Activated CD8-positive, alpha-beta memory T cell treated with anti-CD3 and anti-CD28 coated beads for 1 hour (primary cell): ENCODE measurements around the gene PCDHGB3.
A peak's percentile ranks its signal among the peaks of the same experiment; 100 is the strongest.
"Not testable (repeated sequence)": the region's sequence is repeated elsewhere in the genome, so short reads cannot be mapped to it uniquely, and the experiment has no call there.

Experiments
- DNase-seq, 2 donors: peaks; one replicate each; pipeline ENCODE4 v3.0.0-alpha.2; 2020; ENCODE audit warnings: low read depth in 1 of 2; ENCODE audit errors: extremely low read depth in 1 of 2

PCDHGB3 gene

DNA sequence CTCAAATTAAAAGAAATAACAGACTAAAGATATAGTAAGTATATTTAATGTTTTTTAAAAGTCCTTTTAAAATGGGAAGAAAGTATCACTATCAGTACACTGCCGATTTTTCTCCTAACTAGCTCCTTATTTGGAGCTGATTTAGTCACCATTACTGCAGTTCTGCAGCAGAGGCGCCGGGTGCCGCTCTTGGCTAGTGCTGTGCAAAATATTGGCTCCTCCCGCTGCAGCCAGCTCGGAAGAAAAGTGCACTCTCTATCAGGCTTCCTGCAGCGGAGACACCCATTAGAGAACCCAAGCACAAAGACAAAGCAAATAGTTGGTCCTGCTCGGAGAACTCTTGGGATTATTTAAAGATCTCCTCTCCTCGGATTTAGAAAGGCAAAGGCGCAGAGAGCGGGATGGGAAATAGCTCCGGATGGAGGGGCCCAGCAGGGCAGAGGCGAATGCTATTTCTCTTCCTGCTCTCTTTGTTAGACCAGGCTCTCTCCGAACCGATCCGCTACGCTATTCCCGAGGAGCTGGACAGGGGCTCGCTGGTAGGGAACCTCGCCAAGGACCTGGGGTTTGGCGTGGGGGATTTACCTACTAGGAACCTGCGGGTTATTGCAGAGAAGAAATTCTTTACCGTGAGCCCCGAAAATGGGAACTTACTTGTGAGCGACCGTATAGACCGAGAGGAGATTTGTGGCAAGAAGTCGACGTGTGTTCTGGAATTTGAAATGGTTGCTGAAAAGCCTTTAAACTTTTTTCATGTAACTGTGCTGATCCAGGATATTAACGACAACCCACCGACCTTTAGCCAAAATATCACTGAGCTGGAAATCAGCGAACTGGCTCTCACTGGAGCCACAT, at the start of gene PCDHGB3:
Gene PCDHGB3, plus strand, starts transcription at position 249 of the 855 bp plus-strand sequence. Its CDS starts 153 bp downstream, at position 402.
- no peak for DNase-seq

DNA sequence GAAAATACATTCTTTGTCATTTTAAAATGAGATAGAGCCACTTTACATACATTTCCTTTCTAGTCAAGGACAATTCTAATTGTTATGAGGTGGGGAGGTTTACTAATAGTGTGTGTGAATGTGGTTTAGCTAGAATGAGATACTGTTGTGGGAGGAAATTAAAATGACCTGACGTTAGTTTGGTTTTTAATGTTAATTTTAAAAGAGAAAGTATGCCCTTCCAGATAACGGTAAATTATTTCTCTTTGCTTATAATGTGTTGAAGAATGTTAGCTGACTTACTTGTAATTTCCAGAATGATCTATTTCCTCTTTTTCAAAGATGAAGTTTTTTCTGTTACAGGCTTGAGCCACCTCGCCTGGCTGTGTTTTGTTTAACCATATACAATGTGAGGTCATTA, 47.8 kb upstream of the PCDHGB3 start:
- DNase-seq: no peak

DNA sequence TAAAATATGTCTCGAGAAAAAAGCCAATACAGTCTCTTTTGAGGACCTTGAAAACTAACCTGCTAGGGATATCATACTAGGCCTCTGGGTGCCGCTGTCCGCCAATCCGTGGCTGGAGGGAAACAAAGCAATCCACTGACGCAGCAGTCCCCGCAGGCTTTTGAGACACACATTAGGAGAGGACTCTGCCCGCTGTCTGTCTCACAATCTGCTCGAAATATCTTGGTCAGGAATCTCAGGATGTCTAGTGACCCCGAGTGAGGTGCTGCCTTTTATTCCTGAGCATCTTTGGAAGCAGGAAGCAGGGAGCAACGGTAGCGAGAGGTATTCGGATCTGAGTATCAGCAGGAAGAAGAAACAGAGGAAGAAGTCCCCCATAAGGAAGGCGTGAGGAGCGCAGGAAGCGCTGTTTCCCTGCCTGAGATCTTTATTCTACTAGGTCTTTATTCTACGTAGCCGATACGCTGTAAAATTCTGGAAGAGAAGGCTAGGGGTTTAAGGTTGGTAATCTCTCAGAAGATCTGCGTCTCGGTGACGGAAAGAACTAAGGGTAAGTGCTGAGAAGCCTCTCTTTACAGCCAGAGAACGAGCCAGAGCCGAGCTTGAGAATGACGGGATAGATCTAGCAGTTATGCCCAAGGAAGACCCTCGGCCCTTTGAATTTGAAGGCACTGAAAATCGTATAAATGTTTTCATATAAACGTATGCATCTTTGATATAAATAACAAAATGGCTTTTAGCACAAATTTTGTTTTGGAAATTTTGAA, 43.8 kb upstream of the PCDHGB3 start:
- peak; percentile 26 to 49 for DNase-seq

DNA sequence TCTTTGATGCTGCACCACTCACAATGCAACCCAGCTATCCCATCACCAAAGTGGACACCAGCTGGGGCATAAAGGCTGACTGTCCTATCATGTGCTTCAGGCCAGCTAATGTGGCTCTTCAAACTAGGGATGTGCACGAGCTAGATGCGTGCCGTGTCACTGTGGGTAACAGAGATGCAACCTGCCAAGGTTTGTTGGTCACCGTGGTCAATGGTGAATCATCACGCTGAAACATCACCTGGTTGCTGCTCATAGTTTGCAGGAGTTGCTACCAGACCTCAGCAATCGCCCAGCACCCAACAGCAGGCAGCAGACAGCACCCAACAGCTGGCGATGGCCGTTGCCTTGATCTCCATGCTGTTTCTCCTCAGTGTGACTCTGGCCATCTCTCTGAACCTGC, 41.8 kb upstream of the PCDHGB3 start:
- DNase-seq: no peak

DNA sequence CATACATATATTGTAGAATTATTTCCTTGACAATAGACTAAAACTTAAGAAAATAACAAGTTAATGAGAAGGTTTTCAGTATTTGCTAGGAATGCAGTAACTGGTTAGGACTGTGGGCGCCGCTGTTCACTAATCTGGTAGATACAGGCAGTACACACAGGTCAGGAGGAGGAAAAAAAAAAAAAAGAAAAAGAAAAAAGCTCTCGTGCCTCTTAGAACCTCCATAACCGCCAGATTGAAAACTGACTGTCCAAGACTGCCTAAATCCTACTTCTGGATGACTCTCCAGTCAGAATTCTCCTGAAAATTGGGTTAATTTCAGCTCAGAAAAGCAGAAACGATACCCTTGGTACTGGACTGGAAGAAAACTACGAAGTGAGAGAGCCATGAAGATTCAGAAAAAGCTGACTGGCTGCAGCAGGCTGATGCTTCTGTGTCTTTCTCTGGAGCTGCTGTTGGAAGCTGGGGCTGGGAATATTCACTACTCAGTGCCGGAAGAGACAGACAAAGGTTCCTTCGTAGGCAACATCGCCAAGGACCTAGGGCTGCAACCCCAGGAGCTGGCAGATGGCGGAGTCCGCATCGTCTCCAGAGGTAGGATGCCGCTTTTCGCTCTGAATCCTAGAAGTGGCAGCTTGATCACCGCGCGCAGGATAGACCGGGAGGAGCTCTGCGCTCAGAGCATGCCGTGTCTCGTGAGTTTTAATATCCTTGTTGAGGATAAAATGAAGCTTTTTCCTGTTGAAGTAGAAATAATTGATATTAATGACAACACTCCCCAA, 39.6 kb upstream of the PCDHGB3 start, which contains the start of gene PCDHGA1:
Gene PCDHGA1, plus strand, starts transcription at position 216 of the 782 bp plus-strand sequence.
- DNase-seq: no peak

DNA sequence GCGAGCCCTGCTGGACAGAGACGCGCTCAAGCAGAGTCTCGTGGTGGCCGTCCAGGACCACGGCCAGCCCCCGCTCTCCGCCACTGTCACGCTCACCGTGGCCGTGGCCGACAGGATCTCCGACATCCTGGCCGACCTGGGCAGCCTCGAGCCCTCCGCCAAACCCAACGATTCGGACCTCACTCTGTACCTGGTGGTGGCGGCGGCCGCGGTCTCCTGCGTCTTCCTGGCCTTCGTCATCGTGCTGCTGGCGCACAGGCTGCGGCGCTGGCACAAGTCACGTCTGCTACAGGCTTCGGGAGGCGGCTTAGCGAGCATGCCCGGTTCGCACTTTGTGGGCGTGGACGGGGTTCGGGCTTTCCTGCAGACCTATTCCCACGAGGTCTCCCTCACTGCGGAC, 37.5 kb upstream of the PCDHGB3 start:
- DNase-seq: not testable (repeated sequence)

DNA sequence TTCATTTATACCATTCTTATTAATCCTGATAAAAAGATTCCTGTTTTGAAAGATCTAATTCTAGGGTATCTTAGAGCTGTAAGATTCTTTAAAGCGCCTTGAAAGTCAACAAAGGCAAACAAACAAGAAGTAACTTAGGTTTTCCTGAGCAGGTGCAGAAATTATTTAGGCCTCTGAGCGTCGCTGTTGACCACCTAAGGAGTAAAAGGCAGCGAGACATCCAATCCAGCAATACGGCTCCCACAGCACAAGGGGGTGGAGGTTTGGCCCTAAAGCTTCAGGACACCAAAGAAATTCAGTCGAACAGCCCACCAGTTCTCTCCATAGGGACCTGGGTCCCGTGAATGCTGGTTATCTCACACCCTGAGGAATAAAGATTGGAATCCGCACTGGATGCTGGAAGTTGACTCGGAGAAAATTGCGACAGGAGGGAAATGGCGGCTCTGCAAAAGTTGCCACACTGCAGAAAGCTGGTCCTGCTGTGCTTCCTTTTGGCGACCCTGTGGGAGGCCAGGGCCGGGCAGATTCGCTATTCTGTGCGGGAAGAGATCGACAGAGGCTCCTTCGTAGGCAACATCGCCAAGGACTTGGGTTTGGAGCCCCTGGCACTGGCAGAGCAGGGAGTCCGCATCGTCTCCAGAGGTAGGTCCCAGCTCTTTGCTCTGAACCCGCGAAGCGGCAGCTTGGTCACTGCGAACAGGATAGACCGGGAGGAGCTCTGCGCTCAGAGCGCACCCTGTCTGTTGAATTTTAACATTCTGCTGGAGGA, 31.3 kb upstream of the PCDHGB3 start, which contains the start of gene PCDHGA2:
Gene PCDHGA2, plus strand, starts transcription at position 223 of the 769 bp plus-strand sequence.
- DNase-seq: no peak

DNA sequence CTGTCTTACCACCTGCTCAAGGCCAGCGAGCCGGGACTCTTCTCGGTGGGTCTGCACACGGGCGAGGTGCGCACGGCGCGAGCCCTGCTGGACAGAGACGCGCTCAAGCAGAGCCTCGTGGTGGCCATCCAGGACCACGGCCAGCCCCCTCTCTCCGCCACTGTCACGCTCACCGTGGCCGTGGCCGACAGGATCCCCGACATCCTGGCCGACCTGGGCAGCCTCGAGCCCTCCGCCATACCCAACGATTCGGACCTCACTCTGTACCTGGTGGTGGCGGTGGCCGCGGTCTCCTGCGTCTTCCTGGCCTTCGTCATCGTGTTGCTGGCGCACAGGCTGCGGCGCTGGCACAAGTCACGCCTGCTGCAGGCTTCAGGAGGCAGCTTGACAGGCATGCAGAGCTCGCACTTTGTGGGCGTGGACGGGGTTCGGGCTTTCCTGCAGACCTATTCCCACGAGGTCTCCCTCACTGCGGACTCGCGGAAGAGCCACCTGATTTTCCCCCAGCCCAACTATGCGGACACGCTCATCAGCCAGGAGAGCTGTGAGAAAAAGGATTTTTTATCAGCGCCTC, 29.2 kb upstream of the PCDHGB3 start:
- DNase-seq: not testable (repeated sequence)

DNA sequence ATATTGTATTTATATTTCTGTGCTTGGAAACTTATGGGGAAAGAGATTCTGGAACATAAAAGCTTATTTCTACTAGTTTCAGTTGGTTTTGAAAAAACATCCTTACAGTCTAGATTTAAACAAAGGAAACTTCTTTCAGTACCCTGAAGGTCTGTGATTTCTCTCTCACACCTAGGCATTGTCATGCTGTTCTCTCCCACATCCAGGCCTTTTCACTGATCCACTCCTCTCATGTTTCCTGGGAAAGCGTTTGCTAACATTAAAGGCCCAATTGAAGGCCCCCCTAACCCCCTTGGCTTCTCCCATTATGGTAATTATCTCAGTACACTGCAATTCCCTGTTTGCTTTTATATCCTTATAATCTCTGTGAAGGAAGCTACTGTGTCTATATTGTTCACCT, 27.3 kb upstream of the PCDHGB3 start:
- no peak for DNase-seq

DNA sequence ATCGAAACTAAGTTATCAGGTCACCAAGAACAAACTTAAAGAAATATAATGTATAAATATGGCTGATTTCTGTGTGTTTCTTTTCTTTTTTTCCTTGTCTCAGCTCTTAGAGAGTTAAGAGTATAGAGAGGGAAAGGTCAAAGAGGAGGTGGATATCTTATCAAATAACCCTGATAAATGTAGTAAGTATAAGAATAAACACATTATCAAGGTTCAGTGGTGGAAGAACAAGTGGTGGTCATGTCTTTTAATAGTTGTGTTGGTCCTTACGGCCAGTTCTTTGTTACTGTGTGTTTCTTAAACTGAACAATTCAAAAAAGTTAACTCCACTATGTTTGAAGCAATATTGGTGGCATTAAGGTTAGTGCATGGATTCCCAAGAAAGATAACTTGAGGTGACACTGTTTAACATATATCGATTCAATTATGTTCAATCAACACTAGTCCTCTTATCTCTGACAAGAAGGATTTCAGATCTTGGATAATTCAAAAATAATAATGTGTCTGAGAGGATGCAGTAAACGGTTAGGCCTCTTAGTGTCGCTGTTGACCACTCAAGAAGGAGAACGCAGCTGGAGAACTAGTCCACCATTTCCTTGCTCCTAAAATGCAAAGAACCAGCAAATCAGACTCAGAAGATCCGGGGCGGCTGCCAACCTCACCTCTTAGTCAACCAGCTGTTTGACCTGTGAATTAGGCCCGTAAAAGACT, 26.6 kb upstream of the PCDHGB3 start, which contains the start of gene PCDHGA3:
Gene PCDHGA3, plus strand, starts transcription at position 588 of the 711 bp plus-strand sequence. CDS start 205 bp downstream, outside the sequence.
- no peak for DNase-seq

DNA sequence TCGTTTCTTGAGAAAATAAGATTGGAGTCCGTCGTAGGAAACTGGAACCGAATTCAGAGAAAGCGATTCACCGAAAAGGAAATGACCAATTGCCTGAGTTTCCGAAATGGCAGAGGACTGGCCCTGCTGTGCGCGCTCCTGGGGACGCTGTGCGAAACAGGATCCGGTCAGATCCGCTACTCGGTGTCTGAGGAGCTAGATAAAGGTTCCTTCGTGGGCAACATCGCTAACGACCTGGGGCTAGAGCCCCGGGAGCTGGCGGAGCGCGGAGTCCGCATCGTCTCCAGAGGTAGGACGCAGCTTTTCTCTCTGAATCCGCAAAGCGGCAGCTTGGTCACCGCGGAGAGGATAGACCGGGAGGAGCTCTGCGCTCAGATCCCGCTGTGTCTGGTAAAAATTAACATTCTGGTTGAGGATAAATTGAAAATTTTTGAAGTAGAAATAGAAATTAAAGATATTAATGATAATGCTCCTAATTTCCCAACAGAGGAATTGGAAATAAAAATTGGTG, 26.0 kb upstream of the PCDHGB3 start:
- no peak for DNase-seq

DNA sequence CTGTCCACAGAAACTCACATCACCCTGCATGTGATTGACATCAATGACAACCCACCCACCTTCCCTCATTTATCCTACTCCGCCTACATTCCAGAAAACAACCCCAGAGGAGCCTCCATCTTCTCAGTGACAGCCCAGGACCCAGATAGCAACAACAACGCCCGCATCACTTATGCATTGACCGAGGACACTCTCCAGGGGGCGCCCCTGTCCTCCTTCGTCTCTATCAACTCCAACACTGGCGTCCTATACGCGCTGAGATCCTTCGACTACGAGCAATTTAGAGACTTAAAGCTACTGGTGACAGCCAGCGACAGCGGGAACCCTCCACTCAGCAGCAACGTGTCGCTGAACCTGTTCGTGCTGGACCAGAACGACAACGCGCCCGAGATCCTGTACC, 24.7 kb upstream of the PCDHGB3 start:
- no peak for DNase-seq

DNA sequence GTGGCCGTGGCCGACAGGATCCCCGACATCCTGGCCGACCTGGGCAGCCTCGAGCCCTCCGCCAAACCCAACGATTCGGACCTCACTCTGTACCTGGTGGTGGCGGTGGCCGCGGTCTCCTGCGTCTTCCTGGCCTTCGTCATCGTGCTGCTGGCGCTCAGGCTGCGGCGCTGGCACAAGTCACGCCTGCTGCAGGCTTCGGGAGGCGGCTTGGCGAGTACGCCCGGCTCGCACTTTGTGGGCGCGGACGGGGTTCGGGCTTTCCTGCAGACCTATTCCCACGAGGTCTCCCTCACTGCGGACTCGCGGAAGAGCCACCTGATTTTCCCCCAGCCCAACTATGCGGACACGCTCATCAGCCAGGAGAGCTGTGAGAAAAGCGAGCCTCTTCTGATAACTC, 24.0 kb upstream of the PCDHGB3 start:
- not testable (repeated sequence) for DNase-seq

DNA sequence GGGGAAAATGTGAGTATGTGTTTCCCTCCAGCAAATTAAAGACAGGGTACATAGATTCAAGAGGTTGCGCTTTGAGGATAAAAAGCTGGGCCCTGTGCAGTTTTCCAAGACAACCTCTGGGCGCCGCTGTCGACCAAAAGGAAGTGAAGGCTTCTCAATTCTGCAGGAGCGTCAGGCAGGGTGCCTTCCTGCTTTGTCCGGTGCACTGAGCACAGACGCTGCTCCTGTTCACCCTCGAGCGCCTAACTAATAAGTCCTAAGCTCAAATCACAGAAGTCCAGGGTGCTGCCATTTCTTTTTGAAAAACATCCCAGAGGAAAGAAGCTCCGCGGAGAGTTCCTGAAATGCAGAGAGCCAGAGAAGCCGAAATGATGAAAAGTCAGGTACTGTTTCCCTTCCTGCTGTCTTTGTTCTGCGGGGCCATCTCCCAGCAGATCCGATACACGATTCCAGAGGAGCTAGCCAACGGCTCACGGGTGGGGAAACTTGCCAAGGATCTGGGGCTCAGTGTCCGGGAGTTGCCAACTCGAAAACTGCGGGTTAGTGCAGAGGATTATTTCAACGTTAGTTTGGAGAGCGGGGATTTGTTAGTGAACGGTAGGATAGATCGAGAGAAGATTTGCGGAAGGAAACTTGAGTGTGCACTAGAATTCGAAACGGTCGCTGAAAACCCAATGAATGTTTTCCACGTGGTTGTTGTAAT, 20.0 kb upstream of the PCDHGB3 start, which contains the start of gene PCDHGB1:
Gene PCDHGB1, plus strand, starts transcription at position 183 of the 703 bp plus-strand sequence. Its CDS starts 162 bp downstream, at position 345.
- DNase-seq: no peak

DNA sequence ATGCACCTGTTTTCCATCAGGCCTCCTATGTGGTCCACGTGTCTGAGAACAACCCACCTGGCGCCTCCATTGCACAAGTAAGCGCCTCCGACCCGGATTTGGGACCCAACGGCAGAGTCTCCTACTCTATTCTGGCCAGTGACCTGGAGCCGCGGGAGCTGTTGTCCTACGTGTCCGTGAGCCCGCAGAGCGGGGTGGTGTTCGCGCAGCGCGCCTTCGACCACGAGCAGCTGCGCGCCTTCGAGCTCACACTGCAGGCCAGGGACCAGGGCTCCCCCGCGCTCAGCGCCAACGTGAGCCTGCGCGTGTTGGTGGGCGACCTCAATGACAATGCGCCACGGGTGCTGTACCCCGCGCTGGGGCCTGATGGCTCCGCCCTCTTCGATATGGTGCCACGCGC, 18.5 kb upstream of the PCDHGB3 start:
- DNase-seq: no peak

DNA sequence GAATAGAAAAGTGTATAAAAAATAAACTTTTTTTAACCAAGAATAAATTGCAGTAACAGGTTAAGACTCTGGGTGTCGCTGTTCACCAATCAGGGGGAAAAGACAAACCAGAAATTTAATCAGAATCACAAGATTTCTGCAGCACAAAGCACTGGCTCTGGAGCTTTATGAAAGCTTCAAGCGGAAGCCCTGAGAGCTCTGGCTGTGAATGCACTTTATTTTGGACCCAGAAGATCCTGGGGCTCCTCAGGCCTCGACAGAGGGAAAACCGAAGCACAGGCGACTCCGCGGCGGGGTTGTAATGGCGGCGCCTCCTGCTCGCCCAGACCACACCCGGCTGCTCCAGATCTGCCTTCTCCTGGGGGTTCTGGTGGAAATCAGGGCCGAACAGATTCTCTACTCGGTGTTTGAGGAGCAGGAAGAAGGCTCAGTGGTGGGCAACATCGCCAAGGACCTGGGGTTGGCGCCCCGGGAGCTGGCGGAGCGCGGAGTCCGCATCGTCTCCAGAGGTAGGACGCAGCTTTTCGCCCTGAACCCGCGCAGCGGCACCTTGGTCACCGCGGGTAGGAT, 15.1 kb upstream of the PCDHGB3 start, which contains the start of gene PCDHGA4:
Gene PCDHGA4, plus strand, starts transcription at position 122 of the 570 bp plus-strand sequence. Its CDS starts 87 bp downstream, at position 209.
- DNase-seq: no peak

DNA sequence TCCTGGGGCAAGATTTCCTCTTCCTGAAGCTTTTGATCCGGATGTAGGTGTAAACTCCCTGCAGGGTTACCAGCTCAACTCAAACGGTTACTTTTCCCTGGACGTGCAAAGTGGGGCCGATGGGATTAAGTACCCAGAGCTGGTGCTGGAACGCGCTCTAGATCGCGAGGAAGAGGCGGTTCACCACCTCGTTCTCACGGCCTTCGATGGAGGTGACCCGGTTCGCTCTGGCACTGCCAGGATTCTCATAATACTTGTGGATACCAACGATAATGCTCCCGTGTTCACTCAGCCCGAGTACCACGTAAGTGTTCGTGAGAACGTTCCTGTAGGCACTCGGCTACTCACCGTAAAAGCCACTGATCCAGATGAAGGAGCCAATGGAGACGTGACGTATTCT, 14.4 kb upstream of the PCDHGB3 start:
- DNase-seq: no peak

DNA sequence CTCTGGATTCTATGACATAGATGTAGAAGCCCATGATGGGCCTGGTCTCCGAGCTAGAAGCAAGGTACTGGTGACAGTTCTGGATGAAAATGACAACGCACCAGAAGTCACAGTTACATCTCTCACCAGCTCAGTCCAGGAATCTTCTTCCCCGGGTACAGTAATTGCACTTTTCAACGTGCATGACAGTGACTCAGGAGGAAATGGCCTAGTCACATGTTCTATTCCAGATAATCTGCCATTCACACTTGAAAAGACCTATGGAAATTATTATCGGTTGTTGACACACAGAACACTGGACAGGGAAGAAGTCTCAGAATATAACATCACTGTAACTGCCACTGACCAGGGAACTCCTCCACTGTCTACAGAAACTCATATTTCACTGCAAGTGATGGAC, 13.9 kb upstream of the PCDHGB3 start:
- no peak for DNase-seq
